ENCODE results near the gene HOXA9.

HOXA9 gene

DNA sequence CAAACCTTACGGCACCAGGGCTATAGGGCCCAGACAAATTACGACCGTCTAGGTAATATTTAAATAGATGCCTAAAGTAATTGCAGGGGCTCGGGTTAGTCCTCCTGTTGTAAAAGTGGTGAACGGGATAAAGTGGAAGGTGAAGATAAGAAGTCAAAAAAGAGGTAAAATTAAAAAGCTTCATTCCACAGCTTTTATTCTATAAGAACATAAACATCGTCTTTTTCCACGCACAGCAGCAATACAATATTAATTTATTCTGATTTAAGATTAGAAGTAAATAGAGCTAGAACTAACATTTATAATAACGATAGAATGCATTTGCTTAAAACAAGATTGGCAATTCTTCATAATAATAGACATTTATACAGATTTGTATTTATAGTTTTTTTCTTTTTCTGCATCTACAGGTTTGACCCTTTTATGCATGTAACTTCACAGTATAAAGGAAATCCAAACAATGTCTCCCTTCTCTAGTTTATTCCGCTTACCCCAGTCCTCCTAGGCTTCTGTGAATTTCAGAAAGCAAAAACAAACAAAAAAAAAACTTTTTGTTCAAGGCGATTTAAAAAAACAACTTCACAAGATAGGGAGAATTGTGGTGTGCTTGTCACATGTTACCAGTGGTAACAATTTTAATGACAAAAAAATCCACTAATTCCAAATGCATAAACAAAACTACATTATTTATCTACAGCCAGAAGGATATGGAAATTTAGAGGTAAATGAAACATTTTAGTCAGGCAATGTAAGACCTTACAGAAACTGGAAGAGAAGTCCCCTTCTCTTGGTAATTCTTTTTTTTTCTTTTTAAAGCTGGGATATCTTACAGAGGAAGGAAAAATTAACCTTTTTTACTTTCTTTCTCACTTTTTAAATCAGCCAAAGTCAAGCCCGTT, 5.3 kb upstream of the HOXA9 start:
- TF ChIP-seq, protein P1, sequence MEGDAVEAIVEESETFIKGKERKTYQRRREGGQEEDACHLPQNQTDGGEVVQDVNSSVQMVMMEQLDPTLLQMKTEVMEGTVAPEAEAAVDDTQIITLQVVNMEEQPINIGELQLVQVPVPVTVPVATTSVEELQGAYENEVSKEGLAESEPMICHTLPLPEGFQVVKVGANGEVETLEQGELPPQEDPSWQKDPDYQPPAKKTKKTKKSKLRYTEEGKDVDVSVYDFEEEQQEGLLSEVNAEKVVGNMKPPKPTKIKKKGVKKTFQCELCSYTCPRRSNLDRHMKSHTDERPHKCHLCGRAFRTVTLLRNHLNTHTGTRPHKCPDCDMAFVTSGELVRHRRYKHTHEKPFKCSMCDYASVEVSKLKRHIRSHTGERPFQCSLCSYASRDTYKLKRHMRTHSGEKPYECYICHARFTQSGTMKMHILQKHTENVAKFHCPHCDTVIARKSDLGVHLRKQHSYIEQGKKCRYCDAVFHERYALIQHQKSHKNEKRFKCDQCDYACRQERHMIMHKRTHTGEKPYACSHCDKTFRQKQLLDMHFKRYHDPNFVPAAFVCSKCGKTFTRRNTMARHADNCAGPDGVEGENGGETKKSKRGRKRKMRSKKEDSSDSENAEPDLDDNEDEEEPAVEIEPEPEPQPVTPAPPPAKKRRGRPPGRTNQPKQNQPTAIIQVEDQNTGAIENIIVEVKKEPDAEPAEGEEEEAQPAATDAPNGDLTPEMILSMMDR (IDR thresholded peaks at IDR 0.05): no peak

DNA sequence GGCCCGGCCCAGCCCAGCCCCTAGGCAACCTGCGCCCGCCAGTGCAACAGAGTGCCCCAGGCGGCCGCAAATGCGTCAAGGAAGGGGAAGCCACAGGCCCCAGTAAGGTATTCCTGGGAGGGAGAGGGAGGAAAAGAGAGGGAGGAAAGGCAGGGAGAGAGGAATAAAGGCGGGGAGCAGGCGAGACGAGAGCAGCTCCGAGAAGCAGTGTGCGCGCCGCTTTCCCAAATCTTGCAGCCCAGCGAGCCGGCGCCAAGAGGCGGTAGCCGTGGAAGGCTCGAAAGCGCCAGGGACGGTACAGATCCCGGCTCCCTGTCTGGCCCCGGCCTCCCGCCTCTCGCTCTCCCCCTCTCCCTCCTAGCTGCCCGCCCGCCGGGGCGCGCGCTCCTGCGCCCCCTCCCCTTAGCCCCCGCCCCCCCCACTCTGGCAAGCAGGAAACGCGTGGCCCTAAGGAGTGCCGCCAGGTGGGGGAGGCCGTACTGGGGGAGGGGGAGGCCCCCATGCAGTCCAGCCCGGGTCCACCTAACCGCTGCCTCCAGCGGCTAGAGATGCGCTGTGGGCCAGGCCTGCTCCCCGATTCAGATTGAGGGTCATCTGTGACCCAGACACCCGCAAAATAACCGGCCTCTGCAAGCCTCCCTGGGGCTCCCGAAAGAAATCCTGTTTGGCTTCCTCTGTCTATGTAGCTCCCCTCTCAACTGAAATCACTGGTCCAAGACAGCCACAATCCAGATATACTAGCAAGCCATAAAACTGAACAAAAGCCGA, 4.5 kb upstream of the HOXA9 start:
- TF ChIP-seq, protein P1 (IDR thresholded peaks at IDR 0.05): no peak

DNA sequence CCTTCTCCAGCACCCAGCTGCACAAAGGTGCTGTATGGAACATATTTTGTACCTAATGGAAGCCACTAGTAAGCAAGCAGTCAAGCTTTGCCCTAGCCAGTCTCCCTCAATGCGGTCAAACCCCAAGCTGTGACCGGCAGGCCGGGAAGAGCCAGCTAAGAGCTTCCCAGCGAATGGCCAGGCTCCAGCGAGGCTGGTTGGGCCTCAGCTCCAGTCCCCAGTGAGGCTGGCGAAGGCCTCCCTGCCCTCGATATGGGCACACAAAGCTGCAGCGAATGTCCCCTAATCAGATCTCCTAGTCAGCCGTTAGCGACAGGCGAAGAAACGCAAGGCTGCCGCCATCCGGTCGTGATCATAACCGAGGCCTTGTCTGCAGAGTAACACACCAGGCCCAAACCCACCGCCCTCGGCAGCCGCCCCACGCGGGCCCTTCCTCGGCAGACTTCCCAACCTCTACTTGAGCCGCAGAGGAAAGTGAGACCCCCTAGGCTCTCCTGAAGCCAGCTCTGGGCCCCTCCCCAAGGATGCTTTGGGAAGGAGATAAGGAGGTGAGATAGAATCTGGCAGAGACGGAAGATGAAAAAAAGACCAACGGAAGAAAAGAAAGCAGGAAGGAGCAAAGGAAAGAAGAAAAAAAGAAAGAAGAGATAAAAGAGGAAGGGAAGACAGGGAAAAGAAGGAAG, 3.1 kb upstream of the HOXA9 start:
- TF ChIP-seq, protein P1 (IDR thresholded peaks at IDR 0.05): no peak

DNA sequence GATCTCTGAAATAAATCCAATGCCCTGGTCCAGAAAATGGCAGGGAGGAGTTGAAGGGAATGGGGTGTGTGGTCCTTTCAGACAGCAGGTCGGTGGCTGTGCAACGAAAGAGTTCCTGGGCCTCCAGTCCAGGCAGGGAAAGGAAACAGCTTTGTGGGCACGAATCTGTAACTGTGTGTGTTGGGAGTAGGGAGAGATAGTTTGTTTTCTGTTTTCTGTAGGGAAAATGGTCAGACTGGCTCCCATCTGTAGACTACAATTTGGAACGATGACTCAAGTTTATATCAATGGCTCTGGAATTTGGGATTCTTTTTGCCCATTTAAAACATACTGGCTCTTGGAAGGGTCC, 2.6 kb upstream of the HOXA9 start:
- TF ChIP-seq, protein P1 (IDR thresholded peaks at IDR 0.05): no peak

DNA sequence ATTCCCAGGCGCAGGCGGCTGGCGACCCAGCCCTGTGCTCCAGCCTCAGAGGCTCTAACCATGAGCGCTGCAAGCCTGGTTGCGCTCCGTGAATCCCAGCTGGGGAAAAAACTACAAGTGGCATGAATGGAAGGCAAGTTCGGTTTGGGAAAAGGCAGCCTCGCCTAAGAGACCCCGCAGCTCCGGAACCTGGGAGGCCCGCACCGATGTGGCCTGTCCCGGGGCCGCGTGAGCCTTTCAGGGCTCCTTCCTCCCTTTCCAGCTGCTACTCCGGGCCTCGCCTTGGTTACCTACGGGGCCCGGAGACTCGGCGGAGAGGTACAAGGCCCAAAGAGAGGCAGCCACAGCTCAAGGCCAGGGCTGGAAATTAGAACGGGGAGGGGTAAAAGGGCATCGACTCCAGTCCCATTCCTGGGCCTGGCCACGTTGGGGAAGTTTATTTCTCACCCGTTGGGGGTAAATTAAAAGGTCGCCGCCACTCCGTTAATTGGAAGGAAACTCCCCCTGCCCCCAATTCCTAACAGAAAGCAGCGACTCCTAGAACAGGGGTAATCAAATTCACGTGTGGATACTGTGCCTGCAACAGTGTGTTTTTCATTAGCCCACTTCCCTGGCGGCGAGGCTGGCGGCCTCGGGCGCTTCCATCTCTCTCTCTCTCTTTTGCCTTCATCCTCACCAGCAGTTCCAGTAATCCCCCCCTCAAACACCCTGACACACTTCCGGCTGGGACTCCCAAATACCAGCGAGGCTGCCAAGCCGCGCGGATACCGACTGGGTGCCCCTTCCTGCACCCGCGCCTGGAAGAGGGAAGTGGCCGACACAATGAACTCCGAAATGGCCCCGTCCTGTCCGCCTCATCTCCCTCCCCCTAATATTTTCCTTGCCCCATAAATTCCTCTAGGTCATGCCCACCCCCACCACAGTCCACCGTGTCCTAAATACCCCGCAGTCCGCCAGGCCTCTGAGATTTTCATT, 1.5 kb upstream of the HOXA9 start:
- TF ChIP-seq, protein P1 (IDR thresholded peaks at IDR 0.05): no peak

DNA sequence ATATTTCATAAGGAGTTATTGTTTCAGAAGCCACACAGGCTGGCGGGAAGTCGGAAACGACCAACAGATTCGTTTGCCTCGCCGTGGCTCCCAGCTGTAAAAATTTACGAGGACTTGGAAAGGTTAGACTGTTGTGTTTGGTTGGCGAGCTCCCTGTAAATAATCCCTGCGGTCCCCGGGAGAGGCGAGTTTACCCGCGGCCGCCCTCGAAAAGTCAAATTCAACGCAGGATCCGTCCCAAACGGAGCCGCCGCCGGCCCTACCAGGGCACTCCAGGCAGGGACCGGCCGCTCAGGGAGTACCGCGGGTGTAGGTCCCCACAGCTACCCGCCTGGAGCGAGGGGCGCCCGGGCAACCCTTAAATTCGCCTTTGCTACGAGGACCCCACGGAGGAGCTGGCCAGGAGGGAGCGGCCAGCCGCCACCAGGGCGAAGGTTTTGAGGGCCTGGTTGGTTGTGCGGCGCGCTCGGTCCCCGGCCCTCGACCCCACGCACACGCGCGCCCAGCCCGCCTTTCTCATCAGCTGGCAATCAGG, 726 bp upstream of the HOXA9 start:
- TF ChIP-seq, protein P1 (IDR thresholded peaks at IDR 0.05): no peak
